Measurements from ENCODE around the gene FBXO10.

FBXO10 gene

GRCh38 chr9:37575001-37575400 lies 1.2 kb downstream of the FBXO10 start:
- H3K4me3 ChIP-seq (ENCODE audit: low read length), result no peak overlapping the region
- TF ChIP-seq CTCF (IDR thresholded peaks at IDR 0.05; ENCODE audit: insufficient read depth, low read depth, low read length, missing control alignments), result no peak

GRCh38 chr9:37574241-37574721 lies 1.9 kb downstream of the FBXO10 start:
- no peak for DNase-seq (ENCODE audit: low read depth)
- no peak for TF ChIP-seq CTCF (IDR thresholded peaks at IDR 0.05; ENCODE audit: insufficient read depth, low read depth, low read length, missing control alignments)
- H3K4me3 ChIP-seq (ENCODE audit: low read length), result no peak overlapping the region

More at GRCh38 chr9:37575001-37575400, 1.2 kb downstream of the FBXO10 start:
- no peak for DNase-seq (ENCODE audit: low read depth)

- TF ChIP-seq CTCF (IDR thresholded peaks at IDR 0.05; ENCODE audit: insufficient read depth, low read depth, low read length, missing control alignments), result no peak
- no peak overlapping the region for H3K4me3 ChIP-seq (ENCODE audit: low read length)
- DNase-seq (ENCODE audit: low read depth), result no peak
These were observed 4.9 kb downstream of the FBXO10 start for GRCh38 chr9:37571282-37571681.

GRCh38 chr9:37566716-37567115 lies 9.5 kb downstream of the FBXO10 start:
- DNase-seq (ENCODE audit: low read depth), result no peak
- H3K4me3 ChIP-seq (ENCODE audit: low read length), result no peak overlapping the region
- no peak for TF ChIP-seq CTCF (IDR thresholded peaks at IDR 0.05; ENCODE audit: insufficient read depth, low read depth, low read length, missing control alignments)

GRCh38 chr9:37565661-37566618 lies 10.2 kb downstream of the FBXO10 start:
- no peak overlapping the region for H3K4me3 ChIP-seq (ENCODE audit: low read length)

GRCh38 chr9:37564916-37565315 lies 11.3 kb downstream of the FBXO10 start:
- no peak overlapping the region for H3K4me3 ChIP-seq (ENCODE audit: low read length)
- no peak for TF ChIP-seq CTCF (IDR thresholded peaks at IDR 0.05; ENCODE audit: insufficient read depth, low read depth, low read length, missing control alignments)
- DNase-seq (ENCODE audit: low read depth), result no peak

More at GRCh38 chr9:37565661-37566618, 10.2 kb downstream of the FBXO10 start:
- no peak for DNase-seq (ENCODE audit: low read depth)
- no peak for TF ChIP-seq CTCF (IDR thresholded peaks at IDR 0.05; ENCODE audit: insufficient read depth, low read depth, low read length, missing control alignments)
